Thoracic aorta (tissue), 2 donors: ENCODE measurements around the gene IL36B. TPM values are rescaled to one million over a fixed set of nuclear protein-coding genes. Genes with fewer than 3 reads are reported as not detected.
"Not testable (repeated sequence)": the region's sequence is repeated elsewhere in the genome, so short reads cannot be mapped to it uniquely, and the experiment has no call there.

Source experiments
- ATAC-seq: fragments of 150-250 bp; one replicate; pipeline ENCODE4 v1.8.0; 2017; ENCODE audit warnings: low read depth; ENCODE audit not compliant: insufficient number of reproducible peaks, low FRiP score
- DNase-seq: peaks from one replicate; pipeline ENCODE4 v3.0.0-alpha.2; 2020; ENCODE audit warnings: low spot score
- H3K27ac ChIP-seq, 2 donors: fragments of 200-600 bp; sonication (generic); 1 replicate in 1 of 2; 2 replicates in 1 of 2; pipeline ENCODE4 v1.5.1; 2016; ENCODE audit warnings: mild to moderate bottlenecking in 2 of 2, moderate library complexity in 2 of 2
- H3K27me3 ChIP-seq: fragments of 200-600 bp; sonication (generic); replicated peaks from 2 replicates; pipeline ENCODE4 v1.6.0; 2016; ENCODE audit warnings: mild to moderate bottlenecking; ENCODE audit not compliant: insufficient read depth
- H3K36me3 ChIP-seq: fragments of 200-600 bp; sonication (generic); one replicate; pipeline ENCODE4 v1.5.1; 2016
- H3K4me1 ChIP-seq, 2 donors: fragments of 200-600 bp; sonication (generic); 1 replicate in 1 of 2; 2 replicates in 1 of 2; pipeline versions ENCODE4 v1.5.1 to v1.6.0; 2016; ENCODE audit warnings: low read depth in 2 of 2, mild to moderate bottlenecking in 1 of 2; ENCODE audit not compliant: control insufficient read depth in 1 of 2
- H3K4me3 ChIP-seq: fragments of 200-600 bp; sonication (generic); 2 replicates; pipeline ENCODE4 v1.5.1; 2016; ENCODE audit warnings: mild to moderate bottlenecking
- H3K9me3 ChIP-seq: fragments of 200-600 bp; sonication (generic); 2 replicates; pipeline ENCODE4 v1.5.1; 2016
- total RNA-seq, 2 donors: library from RNA; depleted of rRNA; stranded (reverse); fragments of >200 nt; gene quantifications; one replicate each; pipeline versions ENCODE4 v1.1.0 to v1.2.3, GENCODE V29; 2016
- TF ChIP-seq, protein P1 (sequence below): fragments of 200-600 bp; sonication (generic); IDR thresholded peaks from one replicate; pipeline ENCODE4 v1.5.1; 2019; ENCODE audit warnings: antibody characterized with exemption

The IL36B gene
- not detected for total RNA-seq

DNA sequence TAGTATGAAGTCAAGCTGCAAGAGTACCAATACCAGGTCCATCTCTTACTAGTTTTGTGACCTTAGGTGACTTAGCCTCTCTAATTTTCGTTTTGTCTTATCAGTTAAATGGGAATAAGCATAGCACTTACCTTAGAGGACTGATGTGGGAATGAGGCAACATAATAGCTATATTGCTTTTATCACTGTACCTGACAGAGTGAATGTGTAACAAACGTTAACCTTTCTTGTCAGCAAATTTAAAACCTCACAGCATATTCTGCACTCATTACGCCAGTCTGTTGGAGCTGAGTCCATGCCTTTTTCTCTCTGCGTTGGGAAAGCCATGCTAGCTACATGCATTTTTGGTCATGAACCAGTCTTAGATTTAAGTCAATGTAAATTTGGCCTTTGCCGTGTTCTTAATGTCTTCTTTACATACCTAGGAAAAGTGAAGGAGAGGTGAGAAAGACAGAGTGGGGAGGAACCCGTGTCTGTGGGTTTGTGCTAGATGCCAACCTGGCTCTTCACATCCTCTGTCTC is at the start of gene IL36B:
TSS of gene IL36B (minus strand) at position 472 of the 522 bp plus-strand sequence.
- H3K36me3 ChIP-seq, result no peaks in the 10 kb centered on the region
- no peak within 1 kb of the TSS for H3K4me3 ChIP-seq
- DNase-seq (no peak), ATAC-seq (no peak)
- TF ChIP-seq, protein P1, sequence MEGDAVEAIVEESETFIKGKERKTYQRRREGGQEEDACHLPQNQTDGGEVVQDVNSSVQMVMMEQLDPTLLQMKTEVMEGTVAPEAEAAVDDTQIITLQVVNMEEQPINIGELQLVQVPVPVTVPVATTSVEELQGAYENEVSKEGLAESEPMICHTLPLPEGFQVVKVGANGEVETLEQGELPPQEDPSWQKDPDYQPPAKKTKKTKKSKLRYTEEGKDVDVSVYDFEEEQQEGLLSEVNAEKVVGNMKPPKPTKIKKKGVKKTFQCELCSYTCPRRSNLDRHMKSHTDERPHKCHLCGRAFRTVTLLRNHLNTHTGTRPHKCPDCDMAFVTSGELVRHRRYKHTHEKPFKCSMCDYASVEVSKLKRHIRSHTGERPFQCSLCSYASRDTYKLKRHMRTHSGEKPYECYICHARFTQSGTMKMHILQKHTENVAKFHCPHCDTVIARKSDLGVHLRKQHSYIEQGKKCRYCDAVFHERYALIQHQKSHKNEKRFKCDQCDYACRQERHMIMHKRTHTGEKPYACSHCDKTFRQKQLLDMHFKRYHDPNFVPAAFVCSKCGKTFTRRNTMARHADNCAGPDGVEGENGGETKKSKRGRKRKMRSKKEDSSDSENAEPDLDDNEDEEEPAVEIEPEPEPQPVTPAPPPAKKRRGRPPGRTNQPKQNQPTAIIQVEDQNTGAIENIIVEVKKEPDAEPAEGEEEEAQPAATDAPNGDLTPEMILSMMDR, result no peak
- H3K4me1 ChIP-seq, result no peaks in the 10 kb centered on the region
- H3K27me3 ChIP-seq, result no peaks in the 10 kb centered on the region
- no peaks in the 10 kb centered on the region for H3K9me3 ChIP-seq
- no peak within 1 kb of the TSS for H3K27ac ChIP-seq

DNA sequence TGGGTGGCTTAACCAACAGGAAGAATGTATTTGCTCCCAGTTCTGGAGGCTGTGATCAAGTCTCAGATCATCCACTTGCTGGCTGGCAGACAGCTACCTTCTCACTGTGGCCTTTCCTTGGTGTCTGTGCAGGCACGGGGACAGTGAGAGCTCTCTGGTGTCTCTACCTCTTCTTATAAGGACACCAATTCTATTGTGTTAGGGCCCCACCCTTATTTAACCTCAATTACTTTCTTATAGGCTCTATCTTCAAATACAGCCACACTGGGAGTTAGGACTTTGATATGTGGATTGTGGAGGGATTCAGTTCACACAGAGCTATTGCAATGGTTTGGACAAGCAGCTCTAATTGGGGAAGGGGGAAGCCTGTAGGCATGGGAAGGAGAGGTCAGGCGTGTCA is 49.5 kb upstream of the IL36B start:
- no peaks in the 10 kb centered on the region for H3K27me3 ChIP-seq
- no peak overlapping the region for H3K27ac ChIP-seq
- TF ChIP-seq, protein P1, result no peak
- DNase-seq, result no peak
- no peaks in the 10 kb centered on the region for H3K36me3 ChIP-seq
- no peak for ATAC-seq
- H3K9me3 ChIP-seq, result no peaks in the 10 kb centered on the region
- H3K4me3 ChIP-seq, result no peak overlapping the region
- no peaks in the 10 kb centered on the region for H3K4me1 ChIP-seq

DNA sequence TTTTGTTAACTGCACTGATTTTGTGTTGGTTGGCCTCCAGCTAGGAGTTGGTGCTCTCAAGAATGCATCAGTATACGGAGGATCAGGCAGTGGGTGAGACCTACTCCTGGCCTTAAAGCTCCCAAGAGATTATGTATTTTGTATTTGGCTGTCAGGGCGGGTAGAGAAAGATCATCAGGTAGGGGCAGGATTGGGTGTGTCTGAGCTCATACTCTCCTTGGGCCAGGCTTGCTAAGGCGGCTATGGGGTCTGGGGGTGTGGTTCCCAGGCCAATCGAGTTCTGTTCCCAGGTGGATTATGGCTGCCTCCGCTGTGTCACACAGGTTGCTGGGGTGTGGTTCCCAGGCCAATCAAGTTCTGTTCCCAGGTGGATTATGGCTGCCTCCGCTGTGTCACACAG is 45.9 kb upstream of the IL36B start:
- Histone ChIP-seq H3K9me3 (peaks cover 3% of the 10 kb centered on the region), H3K27me3 (no peaks in the 10 kb centered on the region), H3K36me3 (no peaks in the 10 kb centered on the region), H3K27ac (no peak overlapping the region), H3K4me3 (no peak overlapping the region), H3K4me1 (no peaks in the 10 kb centered on the region)
- TF ChIP-seq, protein P1, result no peak
- ATAC-seq, result no peak
- DNase-seq, result no peak

DNA sequence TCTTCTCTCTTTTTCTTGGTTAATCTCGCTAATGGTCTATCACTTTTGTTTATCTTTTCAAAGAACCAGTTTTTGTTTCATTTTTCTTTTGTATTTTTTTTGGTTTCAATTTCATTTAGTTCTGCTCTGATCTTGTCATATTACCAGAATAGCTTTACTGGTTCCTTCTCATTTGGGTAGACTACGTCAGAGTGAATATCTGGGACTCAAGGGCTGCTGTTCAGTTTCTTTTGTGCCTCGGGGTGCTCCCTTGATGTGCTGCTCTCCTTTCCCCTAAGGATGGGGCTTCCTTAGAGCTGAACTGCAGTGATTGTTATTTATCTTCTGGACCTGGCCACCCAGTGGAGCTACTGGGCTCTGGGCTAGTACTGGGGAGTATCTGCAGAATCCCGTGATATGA is 45.4 kb upstream of the IL36B start:
- H3K4me1 ChIP-seq, result no peaks in the 10 kb centered on the region
- no peak for ATAC-seq
- H3K27ac ChIP-seq, result no peak overlapping the region
- no peaks in the 10 kb centered on the region for H3K36me3 ChIP-seq
- H3K4me3 ChIP-seq, result no peak overlapping the region
- no peaks in the 10 kb centered on the region for H3K27me3 ChIP-seq
- TF ChIP-seq, protein P1, result no peak
- H3K9me3 ChIP-seq, result peaks cover 3% of the 10 kb centered on the region
- DNase-seq, result no peak

DNA sequence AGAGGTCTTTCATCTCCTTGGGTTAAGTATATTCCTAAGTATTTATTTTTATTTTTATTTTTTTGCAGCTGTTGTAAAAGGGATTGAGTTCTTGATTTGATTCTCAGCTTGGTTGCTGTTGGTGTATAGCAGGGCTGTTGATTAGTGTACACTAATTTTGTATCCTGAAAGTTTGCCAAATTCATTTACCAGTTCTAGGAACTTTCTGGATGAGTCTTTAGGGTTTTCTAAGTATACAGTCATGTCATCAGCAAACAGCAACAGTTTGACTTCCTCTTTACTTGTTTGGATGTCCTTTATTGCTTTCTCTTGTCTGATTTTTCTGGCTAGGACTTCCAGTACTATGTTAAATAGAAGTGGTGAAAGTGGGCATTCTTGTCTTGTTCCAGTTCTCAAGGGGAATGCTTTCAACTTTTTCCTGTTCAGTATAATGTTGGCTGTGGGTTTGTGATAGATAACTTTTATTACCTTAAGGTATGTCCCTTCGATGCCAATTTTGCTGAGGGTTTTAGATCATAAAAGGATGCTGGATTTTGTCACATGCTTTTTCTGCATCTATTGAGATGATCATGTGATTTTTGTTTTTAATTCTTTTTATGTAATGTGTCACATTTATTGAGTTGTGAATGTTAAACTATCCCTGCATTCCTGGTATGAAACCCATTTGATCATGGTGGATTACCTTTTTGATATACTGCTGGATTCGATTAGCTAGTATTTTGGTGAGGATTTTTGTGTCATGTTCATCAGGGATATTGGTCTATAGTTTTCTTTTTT is 44.4 kb upstream of the IL36B start:
- not testable (repeated sequence) for H3K9me3 ChIP-seq, H3K4me3 ChIP-seq, ATAC-seq, DNase-seq, H3K4me1 ChIP-seq, H3K36me3 ChIP-seq, H3K27me3 ChIP-seq, H3K27ac ChIP-seq

DNA sequence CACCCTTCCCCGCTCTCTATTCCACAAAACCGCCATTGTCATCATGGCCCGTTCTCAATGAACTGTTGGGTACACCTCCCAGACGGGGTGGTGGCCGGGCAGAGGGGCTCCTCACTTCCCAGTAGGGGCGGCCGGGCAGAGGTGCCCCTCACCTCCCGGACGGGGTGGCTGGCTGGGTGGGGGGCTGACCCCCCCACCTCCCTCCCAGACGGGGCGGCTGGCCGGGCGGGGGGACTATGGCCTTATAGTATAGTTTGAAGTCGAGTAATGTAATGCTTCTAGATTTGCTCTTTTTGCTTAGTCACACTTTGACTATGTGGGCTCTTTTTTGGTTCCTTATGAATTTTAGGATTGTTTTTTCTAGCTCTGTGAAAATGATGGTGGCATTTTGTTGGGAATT is 43.6 kb upstream of the IL36B start:
- not testable (repeated sequence) for H3K36me3 ChIP-seq, ATAC-seq, H3K9me3 ChIP-seq

More for the DNA sequence above, 43.6 kb upstream of the IL36B start:
- H3K4me3 ChIP-seq, DNase-seq, H3K27ac ChIP-seq, H3K27me3 ChIP-seq, H3K4me1 ChIP-seq: not testable (repeated sequence)
